Prostate gland (tissue), 2 donors: ENCODE data around the gene VWA8.

Experiments used
- POLR2A ChIP-seq: fragments of 450-650 bp; IDR thresholded peaks from one replicate; pipeline ENCODE4 v1.6.1; 2016; ENCODE audit warnings: antibody characterized with exemption, mild to moderate bottlenecking
- TF ChIP-seq, protein P1 (sequence below), 4 experiments: fragments of 200-600 bp in 2 of 4; fragments of 450-650 bp in 2 of 4; sonication (generic) in 2 of 4; IDR thresholded peaks; 1 replicate in 3 of 4; 2 replicates in 1 of 4; pipeline ENCODE4 v1.5.1; 2016 to 2019; ENCODE audit warnings: antibody characterized with exemption in 4 of 4, mild to moderate bottlenecking in 2 of 4, moderate library complexity in 2 of 4

DNA sequence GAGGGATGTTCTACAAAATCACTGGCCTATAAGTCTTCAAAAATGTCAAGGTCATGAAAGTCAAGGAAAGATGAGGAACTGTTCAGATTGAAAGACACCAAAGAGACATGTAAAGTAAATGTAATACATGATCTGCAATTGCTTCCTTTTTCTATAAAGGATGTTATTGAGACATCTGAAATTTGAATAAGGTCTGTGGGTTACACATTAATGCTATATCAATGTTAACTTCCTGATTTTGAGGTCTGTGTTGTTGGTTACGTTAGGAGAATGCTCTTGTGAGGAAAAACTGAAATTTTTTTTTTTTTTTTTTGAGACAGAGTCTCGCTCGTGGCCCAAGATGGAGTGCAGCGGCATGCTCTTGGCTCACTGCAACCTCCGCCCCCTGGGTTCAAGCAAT, 306.1 kb downstream of the VWA8 start:
- TF ChIP-seq, protein P1, sequence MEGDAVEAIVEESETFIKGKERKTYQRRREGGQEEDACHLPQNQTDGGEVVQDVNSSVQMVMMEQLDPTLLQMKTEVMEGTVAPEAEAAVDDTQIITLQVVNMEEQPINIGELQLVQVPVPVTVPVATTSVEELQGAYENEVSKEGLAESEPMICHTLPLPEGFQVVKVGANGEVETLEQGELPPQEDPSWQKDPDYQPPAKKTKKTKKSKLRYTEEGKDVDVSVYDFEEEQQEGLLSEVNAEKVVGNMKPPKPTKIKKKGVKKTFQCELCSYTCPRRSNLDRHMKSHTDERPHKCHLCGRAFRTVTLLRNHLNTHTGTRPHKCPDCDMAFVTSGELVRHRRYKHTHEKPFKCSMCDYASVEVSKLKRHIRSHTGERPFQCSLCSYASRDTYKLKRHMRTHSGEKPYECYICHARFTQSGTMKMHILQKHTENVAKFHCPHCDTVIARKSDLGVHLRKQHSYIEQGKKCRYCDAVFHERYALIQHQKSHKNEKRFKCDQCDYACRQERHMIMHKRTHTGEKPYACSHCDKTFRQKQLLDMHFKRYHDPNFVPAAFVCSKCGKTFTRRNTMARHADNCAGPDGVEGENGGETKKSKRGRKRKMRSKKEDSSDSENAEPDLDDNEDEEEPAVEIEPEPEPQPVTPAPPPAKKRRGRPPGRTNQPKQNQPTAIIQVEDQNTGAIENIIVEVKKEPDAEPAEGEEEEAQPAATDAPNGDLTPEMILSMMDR (IDR thresholded peaks at IDR 0.05): no peak
- TF ChIP-seq POLR2A: no peak
